ELF-1 (cell line): ENCODE results near the gene CD46.
"Not testable (repeated sequence)": the region's sequence is repeated elsewhere in the genome, so short reads cannot be mapped to it uniquely, and the experiment has no call there.

Source experiments
- DNase-seq: peaks from one replicate; pipeline ENCODE4 v3.0.0-alpha.2; 2016; ENCODE audit warnings: low read depth, low spot score

The CD46 gene

DNA sequence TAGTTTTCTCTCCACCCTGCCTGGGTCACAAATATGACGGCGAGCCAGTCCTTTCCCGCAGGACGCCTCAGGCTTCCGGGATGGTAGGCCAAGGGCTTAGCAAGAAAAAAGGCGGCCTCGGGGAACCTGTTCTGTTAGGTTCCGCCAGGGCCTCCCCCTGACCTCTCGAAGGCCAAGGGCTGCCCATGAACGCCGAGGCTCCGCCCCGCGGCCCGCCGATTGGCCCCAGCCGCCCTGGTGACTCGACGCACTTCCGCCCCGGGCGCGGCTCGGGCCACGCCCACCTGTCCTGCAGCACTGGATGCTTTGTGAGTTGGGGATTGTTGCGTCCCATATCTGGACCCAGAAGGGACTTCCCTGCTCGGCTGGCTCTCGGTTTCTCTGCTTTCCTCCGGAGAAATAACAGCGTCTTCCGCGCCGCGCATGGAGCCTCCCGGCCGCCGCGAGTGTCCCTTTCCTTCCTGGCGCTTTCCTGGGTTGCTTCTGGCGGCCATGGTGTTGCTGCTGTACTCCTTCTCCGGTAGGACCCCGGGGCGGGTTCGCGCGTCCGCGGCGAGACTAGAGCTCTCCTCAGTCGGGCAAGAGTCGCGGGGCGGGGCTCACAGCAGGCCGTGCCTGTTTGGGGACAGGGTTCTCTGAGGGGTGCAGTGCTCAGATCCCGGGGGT is at the start of gene CD46:
Gene CD46, plus strand, starts transcription at position 265 of the 666 bp plus-strand sequence. Its CDS starts 159 bp downstream, at position 424.
- peak; percentile 98 for DNase-seq

DNA sequence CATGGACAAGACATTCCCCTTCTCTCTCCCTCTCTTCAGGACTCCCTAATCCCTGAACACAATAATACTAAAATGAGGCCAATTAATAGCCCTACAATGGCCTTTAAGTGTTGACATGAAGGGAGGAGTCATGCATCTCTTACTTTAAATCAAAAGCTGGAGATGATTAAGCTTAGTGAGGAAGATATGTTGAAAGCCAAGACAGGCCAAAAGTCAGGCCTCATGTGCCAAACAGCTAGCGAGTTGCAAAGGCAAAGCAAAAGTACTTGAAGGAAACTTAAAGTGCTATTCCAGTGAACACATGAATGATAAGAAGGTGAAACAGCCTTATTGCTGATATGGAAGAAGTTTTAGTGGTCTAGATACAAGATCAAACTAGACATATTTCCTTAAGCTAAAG is 49.5 kb upstream of the CD46 start:
- no peak for DNase-seq

GRCh38 chr1:207703712-207704111 is 48.1 kb upstream of the CD46 start:
- DNase-seq, result no peak

DNA sequence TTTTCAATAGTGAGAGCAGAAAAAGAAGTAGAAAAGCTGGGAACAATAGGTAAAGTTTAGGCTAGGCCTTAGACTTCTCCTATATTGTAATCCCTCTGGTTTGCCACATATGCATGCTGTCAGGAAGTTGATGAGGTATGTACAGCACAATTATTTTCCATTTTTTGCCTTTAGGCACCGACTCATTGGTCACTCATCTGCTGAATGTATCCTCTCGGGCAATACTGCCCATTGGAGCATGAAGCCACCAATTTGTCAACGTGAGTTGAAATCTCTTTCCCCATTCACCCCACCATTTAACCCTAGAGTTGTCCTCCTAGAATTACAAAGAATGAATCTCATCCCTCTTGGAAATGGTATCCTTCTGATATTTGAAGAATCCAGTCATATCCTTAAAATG is 43.9 kb upstream of the CD46 start:
- not testable (repeated sequence) for DNase-seq

GRCh38 chr1:207711285-207711684 is 40.6 kb upstream of the CD46 start:
- DNase-seq, result peak; percentile 57

DNA sequence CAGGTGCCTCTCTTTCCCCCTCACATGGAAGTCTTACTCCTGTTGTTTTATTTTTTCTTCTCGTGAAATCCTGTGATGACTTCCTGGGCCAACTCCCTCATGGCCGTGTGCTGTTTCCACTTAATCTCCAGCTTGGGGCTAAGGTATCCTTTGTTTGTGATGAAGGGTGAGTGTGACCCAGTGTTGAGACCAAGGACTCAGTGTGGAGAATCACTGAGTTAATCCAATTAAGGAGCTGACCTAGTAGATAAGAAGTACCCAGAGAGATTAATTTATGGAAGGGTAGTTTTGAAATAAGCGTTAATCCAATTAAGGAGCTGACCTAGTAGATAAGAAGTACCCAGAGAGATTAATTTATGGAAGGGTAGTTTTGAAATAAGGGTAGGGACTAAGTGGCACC is 39.2 kb upstream of the CD46 start:
- DNase-seq, result not testable (repeated sequence)

DNA sequence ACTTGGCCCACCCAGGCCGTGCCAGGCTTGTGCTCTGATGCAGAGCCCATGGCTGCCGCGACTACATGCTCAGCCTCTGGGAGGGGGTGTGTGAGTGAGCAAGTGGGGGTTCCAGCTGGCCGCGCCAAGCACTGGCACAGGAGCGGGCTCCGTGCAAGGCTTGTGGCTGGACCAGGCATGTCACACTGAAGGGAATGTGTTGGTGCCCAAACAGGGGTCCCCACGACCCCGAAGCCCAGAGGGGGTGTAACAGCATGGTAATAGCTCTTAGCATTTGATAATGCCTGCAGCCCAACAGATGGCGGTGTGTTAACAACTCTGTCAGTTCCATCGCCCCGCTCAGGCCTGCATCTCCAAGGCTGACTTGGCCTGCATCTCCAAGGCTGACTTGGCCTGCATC is 38.3 kb upstream of the CD46 start:
- no peak for DNase-seq

GRCh38 chr1:207719234-207719633 is 32.6 kb upstream of the CD46 start:
- DNase-seq, result no peak

GRCh38 chr1:207728200-207728858 is 23.5 kb upstream of the CD46 start:
- DNase-seq, result not testable (repeated sequence)

DNA sequence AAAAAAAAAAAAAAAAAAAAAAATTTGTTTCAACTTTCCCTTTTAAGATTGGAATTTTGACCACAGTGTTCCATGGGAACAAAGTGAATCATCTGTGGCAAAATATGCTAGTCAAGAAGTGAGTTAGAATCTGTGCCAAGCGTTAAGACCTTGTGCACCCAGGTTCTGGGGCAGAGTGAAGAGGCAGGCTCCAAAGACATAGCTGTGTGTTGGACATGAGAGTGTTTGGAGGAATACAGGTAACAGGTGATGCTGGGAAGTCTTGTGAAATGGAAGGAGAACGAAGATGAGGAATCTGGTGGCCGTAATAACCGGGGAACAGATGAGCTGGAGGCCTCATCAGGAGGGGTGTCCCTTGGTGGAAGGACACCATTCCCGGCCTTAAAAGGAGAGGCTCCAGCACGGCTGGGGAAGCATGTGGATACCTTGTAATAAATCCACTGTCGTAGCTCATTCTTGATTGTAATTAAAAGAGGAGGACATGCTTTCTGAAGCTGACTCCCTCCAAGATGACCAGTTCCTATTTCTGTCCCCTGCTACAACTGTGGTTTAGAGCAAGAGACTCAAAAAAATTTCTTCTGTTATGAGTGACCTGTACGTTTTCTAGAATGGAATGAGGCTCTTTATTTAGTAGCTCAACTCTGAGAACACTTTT is 14.2 kb upstream of the CD46 start:
- DNase-seq, result not testable (repeated sequence)

DNA sequence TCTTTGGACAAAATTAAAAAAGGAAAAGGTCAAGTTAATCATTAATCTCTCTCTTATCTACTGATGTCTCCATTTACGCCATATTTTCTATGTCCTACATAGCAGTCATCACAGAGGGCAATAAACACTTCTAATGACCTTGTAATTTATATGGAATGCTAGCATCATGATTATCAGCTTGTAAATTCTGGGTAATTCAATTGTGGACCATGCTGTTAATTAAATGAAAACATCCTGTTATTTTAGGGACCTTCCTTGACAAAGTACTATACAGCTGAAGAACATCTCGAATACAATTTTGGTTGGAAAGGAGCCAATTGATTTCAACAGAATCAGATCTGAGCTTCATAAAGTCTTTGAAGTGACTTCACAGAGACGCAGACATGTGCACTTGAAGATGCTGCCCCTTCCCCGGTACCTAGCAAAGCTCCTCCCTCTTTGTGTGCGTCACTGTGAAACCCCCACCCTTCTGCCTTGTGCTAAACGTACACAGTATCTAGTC is 13.6 kb upstream of the CD46 start:
- DNase-seq, result not testable (repeated sequence)

DNA sequence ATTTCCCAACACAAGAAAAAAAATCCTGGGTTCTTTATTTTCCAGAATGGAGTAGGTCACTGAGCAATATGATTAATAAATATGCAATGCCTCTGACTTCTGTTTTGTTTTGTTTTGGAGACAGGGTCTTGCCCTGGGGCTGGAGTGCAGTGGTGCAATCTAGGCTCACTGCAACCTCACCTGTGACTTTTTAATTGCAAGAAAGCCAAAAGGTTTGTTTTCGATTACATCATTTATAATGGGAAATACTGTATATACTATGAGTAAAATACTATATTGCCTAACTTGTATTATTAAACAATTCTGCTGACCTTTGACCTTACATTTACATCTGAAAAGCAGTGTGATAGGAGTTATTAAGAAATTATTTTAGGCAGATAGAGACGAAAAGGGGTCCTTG is 11.6 kb upstream of the CD46 start:
- DNase-seq, result no peak

- DNase-seq, result no peak
Measured at GRCh38 chr1:207742850-207743555, 8.9 kb upstream of the CD46 start.

GRCh38 chr1:207744000-207744534 is 7.8 kb upstream of the CD46 start:
- no peak for DNase-seq

DNA sequence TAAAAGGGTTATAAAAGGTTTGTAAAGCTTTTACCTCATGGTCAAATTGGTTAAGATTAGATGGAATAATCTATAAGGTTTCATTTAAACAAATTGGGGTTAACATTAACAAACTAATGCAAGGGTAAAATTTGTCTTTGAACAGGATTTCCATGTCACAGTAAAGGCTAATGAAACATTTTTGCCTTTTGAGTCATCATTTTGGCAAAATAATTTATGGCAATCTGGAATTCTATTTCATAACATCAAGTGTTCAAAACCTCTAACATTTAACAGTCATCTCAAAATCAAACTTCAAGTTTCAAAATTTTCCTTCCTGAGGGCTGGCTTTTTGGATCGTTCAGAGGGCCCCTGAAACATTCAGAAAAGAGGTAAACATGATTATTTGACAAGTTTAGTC is 6.6 kb upstream of the CD46 start:
- DNase-seq, result no peak

GRCh38 chr1:207745839-207746767 is 5.8 kb upstream of the CD46 start:
- DNase-seq, result peak; percentile 32

- DNase-seq, result no peak
Measured at GRCh38 chr1:207747627-207748492, 4.0 kb upstream of the CD46 start.

DNA sequence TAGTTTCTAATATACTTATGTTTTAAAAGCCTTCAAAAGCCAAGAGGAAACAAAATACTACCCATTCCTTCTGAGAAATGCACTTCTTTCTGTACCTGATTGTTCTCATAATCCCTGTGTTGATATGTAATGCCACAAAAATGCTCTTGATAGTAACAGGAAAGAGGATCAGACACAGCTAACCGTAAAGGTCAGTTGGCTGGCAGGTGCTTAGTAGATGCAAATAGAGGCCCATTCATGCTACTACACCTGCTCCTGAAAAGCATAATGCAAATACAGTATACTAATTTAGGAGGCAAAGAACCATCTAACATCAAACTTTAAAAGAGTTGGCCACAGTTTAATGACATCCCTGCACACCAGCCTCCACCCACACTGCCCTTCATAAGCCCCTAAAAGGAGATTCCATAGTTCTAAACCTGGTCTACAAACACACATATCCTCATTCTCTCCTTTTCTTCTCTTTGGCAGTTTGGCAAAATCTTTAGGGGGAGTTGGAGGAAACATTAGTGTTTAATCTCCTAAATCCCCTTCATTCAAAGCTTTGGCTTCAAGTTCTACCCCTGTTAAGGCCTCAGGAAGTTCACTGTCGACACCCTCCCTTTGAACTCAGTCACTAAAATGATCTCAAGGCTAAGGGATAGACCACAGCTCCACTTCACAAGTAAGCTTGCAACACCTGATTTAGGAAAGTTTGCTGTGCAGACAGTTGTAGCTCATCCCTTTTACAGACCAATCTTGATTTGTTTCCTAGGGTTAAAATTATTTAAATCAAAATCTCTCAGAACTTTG is 2.9 kb upstream of the CD46 start:
- no peak for DNase-seq
